Kasumi-1 (cell line): ENCODE results near the gene SERPING1.

ENCODE experiments used
- DNase-seq, 2 experiments: peaks; one replicate each; lab custom pipeline; 2025; lab: John Stamatoyannopoulos, UW

Gene SERPING1

GRCh38 chr11:57652230-57652629, 54.7 kb downstream of the SERPING1 start:
- peak; percentile 42 to 63 for DNase-seq

- no peak for DNase-seq
Measured at GRCh38 chr11:57652662-57653061, 55.2 kb downstream of the SERPING1 start.

GRCh38 chr11:57653163-57653562, 55.7 kb downstream of the SERPING1 start:
- DNase-seq, result peak; percentile 15 to 19

GRCh38 chr11:57656885-57657193, 59.4 kb downstream of the SERPING1 start:
- no peak for DNase-seq

GRCh38 chr11:57657194-57658022, 59.9 kb downstream of the SERPING1 start, which contains the start of gene CLP1:
Gene CLP1, plus strand, starts transcription at chr11:57657762. Its CDS starts 1,715 bp downstream, at chr11:57659477.
- DNase-seq, result peak; percentile 98 to 99

GRCh38 chr11:57658023-57658361, 60.5 kb downstream of the SERPING1 start:
- peak in 1 of 2 experiments; percentile 23 for DNase-seq

GRCh38 chr11:57659669-57660068, 62.2 kb downstream of the SERPING1 start:
- no peak for DNase-seq

GRCh38 chr11:57662893-57663292, 65.4 kb downstream of the SERPING1 start:
- peak; percentile 15 to 49 for DNase-seq

- no peak for DNase-seq
Measured at GRCh38 chr11:57663975-57664374, 66.5 kb downstream of the SERPING1 start.
